Nephron progenitor cell (in vitro differentiated cells): ENCODE data around the gene DMAP1.

ENCODE experiments used
- DNase-seq: peaks from one replicate; pipeline ENCODE4 v3.0.0; 2021
- H3K27ac Mint-ChIP-seq: 2 replicates; pipeline ENCODE4 v1.8.0; 2021; ENCODE audit warnings: mild to moderate bottlenecking, moderate library complexity, mixed read lengths
- H3K27me3 Mint-ChIP-seq: 2 replicates; pipeline ENCODE4 v1.8.0; 2021; ENCODE audit warnings: mild to moderate bottlenecking, low read depth, mixed read lengths; ENCODE audit not compliant: poor library complexity
- H3K36me3 Mint-ChIP-seq: 2 replicates; pipeline ENCODE4 v1.8.0; 2021; ENCODE audit warnings: low read depth, mixed read lengths
- H3K4me1 Mint-ChIP-seq: 2 replicates; pipeline ENCODE4 v1.8.0; 2021; ENCODE audit warnings: mixed read lengths
- H3K4me3 Mint-ChIP-seq: 2 replicates; pipeline ENCODE4 v1.8.0; 2021; ENCODE audit warnings: mild to moderate bottlenecking, moderate library complexity, mixed read lengths
- H3K9me3 Mint-ChIP-seq: 2 replicates; pipeline ENCODE4 v1.8.0; 2021; ENCODE audit warnings: mild to moderate bottlenecking, moderate library complexity, mixed read lengths
- TF ChIP-seq, protein P1 (sequence below): fragments of 200-600 bp; sonication (generic); IDR thresholded peaks from 2 replicates; pipeline ENCODE4 v1.5.0; 2021; ENCODE audit warnings: antibody characterized with exemption

DMAP1 gene

DNA sequence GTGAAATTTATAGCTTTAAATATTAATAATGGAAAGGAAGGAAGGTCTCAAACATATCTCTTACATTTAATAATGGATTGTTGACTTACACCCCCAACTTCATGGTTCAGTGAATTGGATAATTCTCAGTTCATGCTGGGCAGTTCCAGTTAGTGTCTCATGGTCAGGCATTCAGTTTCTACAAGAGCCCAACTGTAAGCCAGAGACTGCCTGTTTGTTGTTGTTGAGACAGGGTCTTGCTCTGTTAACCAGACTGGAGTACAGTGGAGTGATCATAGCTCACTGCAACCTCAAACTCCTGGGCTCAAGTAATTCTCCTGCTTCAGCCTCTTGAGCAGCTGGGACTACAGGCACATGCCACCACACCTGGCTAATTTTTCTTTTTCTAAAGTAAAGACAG lies 5.0 kb upstream of the DMAP1 start:
- DNase-seq = no peak

GRCh38 chr1:44210595-44210994 lies 2.7 kb upstream of the DMAP1 start:
- H3K4me1 Mint-ChIP-seq = peaks cover 25% of the 10 kb centered on the region
- no peaks in the 10 kb centered on the region for H3K9me3 Mint-ChIP-seq
- DNase-seq = no peak
- peaks cover 6% of the 10 kb centered on the region for H3K36me3 Mint-ChIP-seq
- H3K4me3 Mint-ChIP-seq = no peak overlapping the region
- TF ChIP-seq, protein P1, sequence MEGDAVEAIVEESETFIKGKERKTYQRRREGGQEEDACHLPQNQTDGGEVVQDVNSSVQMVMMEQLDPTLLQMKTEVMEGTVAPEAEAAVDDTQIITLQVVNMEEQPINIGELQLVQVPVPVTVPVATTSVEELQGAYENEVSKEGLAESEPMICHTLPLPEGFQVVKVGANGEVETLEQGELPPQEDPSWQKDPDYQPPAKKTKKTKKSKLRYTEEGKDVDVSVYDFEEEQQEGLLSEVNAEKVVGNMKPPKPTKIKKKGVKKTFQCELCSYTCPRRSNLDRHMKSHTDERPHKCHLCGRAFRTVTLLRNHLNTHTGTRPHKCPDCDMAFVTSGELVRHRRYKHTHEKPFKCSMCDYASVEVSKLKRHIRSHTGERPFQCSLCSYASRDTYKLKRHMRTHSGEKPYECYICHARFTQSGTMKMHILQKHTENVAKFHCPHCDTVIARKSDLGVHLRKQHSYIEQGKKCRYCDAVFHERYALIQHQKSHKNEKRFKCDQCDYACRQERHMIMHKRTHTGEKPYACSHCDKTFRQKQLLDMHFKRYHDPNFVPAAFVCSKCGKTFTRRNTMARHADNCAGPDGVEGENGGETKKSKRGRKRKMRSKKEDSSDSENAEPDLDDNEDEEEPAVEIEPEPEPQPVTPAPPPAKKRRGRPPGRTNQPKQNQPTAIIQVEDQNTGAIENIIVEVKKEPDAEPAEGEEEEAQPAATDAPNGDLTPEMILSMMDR = no peak
- H3K27ac Mint-ChIP-seq = no peak overlapping the region
- H3K27me3 Mint-ChIP-seq = peaks cover 34% of the 10 kb centered on the region

More for the DNA sequence above, 5.0 kb upstream of the DMAP1 start:
- no peaks in the 10 kb centered on the region for H3K9me3 Mint-ChIP-seq
- H3K4me1 Mint-ChIP-seq = peaks cover 6% of the 10 kb centered on the region
- peak overlapping the region; percentile 74 for H3K27ac Mint-ChIP-seq
- no peak overlapping the region for H3K4me3 Mint-ChIP-seq
- H3K36me3 Mint-ChIP-seq = no peaks in the 10 kb centered on the region
- TF ChIP-seq, protein P1 = no peak
- H3K27me3 Mint-ChIP-seq = peaks cover 31% of the 10 kb centered on the region

- Mint-ChIP-seq H3K27ac (no peak overlapping the region), H3K4me1 (peaks cover 32% of the 10 kb centered on the region), H3K27me3 (peaks cover 28% of the 10 kb centered on the region), H3K36me3 (peaks cover 17% of the 10 kb centered on the region), H3K9me3 (no peaks in the 10 kb centered on the region), H3K4me3 (peak overlapping the region; percentile 94)
- TF ChIP-seq, protein P1 = no peak
- no peak for DNase-seq
Measured at GRCh38 chr1:44212355-44213221, 683 bp upstream of the DMAP1 start.

DNA sequence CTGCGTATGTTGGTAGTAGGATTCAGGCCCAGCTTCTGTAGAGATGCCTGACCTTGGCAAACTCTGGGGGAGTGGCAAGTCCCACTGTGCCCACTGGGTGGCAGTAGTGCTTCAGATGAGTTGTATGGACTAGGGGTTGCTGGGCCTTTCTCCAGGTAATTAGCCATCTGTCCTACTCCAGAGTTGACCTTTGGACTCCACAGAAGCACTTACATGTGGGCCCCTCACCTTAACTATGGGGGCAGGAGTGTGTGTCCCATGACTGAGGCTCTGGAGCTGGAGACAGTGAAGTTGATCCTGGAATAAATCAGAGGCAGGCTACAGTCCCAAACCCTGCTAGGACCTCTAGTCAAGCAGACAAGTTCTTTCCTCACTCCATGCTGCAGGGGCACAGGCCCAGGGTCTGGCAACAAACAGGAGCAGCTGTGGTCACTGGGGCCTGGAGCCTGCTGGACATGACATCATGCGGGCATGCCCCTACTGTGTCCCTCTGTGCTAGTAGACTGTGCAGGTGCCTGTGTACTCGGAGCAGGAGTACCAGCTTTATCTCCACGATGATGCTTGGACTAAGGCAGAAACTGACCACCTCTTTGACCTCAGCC lies 4.6 kb downstream of the DMAP1 start:
- peak; percentile 91 for DNase-seq
- Mint-ChIP-seq H3K9me3 (no peaks in the 10 kb centered on the region), H3K27me3 (peaks cover 5% of the 10 kb centered on the region), H3K4me1 (peaks cover 65% of the 10 kb centered on the region), H3K36me3 (peaks cover 31% of the 10 kb centered on the region), H3K27ac (no peak overlapping the region), H3K4me3 (no peak overlapping the region)
- TF ChIP-seq, protein P1 = peak; percentile 90

DNA sequence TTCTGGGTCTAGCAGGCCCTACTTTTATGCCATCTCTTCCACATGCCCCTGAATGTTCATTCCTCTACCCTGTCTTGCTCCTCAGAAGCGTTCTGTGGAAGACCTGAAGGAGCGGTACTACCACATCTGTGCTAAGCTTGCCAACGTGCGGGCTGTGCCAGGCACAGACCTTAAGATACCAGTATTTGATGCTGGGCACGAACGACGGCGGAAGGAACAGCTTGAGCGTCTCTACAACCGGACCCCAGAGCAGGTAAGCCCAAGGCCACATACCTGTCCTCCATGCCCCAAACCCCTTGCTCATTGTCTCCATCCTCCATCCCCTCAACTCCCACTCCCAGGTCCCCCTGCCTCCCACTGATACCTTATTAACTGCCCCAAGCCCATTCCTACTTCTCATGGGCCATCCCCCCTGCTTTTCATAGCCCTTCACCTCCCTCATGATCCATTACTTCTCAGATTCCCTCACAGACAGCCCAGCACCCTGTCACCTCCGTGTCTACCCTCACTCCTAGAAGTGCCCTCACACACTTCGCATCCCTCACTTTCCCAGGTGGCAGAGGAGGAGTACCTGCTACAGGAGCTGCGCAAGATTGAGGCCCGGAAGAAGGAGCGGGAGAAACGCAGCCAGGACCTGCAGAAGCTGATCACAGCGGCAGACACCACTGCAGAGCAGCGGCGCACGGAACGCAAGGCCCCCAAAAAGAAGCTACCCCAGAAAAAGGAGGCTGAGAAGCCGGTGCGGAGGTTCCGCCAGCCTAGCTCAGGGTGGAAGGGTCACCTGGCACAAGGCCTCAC lies 5.4 kb downstream of the DMAP1 start:
- Mint-ChIP-seq H3K27me3 (peaks cover 8% of the 10 kb centered on the region), H3K9me3 (no peaks in the 10 kb centered on the region), H3K36me3 (peaks cover 32% of the 10 kb centered on the region), H3K27ac (no peak overlapping the region), H3K4me1 (peaks cover 65% of the 10 kb centered on the region), H3K4me3 (no peak overlapping the region)
- DNase-seq = no peak
- TF ChIP-seq, protein P1 = no peak
